ENCODE measurements around the gene NEXN. TPM values are rescaled to one million over a fixed set of nuclear protein-coding genes. Genes with fewer than 3 reads are reported as not detected.

Gene NEXN
- total and polyA plus RNA-seq, 2 donors (not counting 1 experiment from before 2014, with no cell fraction given): 0.07 to 0.81 TPM

DNA sequence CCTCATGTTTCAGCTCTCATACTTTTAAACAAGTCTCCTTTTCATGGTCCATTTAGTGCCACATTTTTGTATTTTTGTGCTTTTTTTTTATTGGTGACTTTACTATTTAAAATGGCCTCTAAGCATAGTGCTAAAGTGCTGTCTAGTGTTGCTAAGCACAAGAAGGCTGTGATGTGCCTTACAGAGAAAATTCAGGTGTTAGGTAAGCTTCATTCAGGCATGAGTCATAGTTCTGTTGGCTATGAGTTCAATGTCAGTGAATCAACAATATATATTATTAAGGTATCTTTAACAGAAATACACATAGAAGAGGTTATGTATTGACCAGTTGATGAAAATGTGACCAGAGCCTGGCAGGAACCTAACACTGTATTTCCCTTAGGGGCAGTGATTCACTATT lies 103.2 kb downstream of the NEXN start:
- Histone ChIP-seq H3K9me3 (ENCODE audit: control extremely low read depth in 1 of 3, control insufficient read depth in 2 of 3, insufficient read depth in 1 of 3, low read length in 2 of 3) (no peaks in the 10 kb centered on the region), H3K36me3 (replicated peaks in 1 of 2; ENCODE audit: control extremely low read depth in 1 of 2, control insufficient read depth in 1 of 2, extremely low read depth in 1 of 2, insufficient read depth in 2 of 2, low read length in 1 of 2) (no peaks in the 10 kb centered on the region), H3K79me2 (ENCODE audit: control insufficient read depth, insufficient read depth, low read length) (peaks cover 52% of the 10 kb centered on the region), H2AFZ (ENCODE audit: insufficient read depth, low read depth, low read length, poor library complexity, severe bottlenecking) (no peak overlapping the region), H4K20me1 (ENCODE audit: control insufficient read depth, insufficient read depth, low read length, poor library complexity, severe bottlenecking) (no peaks in the 10 kb centered on the region), H3K4me3 (ENCODE audit: control extremely low read depth in 1 of 5, extremely low read depth in 1 of 5, insufficient read depth in 1 of 5, low read depth in 2 of 5, low read length in 4 of 5) (no peak overlapping the region), H3K4me2 (replicated peaks; ENCODE audit: low read depth, low read length, poor library complexity, severe bottlenecking) (no peak overlapping the region), H3K9ac (ENCODE audit: low read length) (no peak overlapping the region), H3K27me3 (replicated peaks in 1 of 4; ENCODE audit: control extremely low read depth in 1 of 4, control insufficient read depth in 3 of 4, insufficient read depth in 4 of 4, low read length in 3 of 4) (no peaks in the 10 kb centered on the region), H3K4me1 (ENCODE audit: control insufficient read depth in 2 of 2, insufficient read depth in 2 of 2, low read length in 2 of 2) (no peaks in the 10 kb centered on the region), H3K27ac (ENCODE audit: low read length in 2 of 2) (no peak overlapping the region)
- Mint-ChIP-seq H3K27ac (no peak overlapping the region), H3K9me3 (ENCODE audit: insufficient read depth) (no peaks in the 10 kb centered on the region), H3K27me3 (no peaks in the 10 kb centered on the region), H3K4me1 (peaks cover 13% of the 10 kb centered on the region), H3K4me3 (no peak overlapping the region)
- TF ChIP-seq EZH2 (IDR thresholded peaks at IDR 0.05; ENCODE audit: borderline replicate concordance, insufficient read depth, low read depth, low read length, poor library complexity, severe bottlenecking): no peak
- TF ChIP-seq, protein P1, sequence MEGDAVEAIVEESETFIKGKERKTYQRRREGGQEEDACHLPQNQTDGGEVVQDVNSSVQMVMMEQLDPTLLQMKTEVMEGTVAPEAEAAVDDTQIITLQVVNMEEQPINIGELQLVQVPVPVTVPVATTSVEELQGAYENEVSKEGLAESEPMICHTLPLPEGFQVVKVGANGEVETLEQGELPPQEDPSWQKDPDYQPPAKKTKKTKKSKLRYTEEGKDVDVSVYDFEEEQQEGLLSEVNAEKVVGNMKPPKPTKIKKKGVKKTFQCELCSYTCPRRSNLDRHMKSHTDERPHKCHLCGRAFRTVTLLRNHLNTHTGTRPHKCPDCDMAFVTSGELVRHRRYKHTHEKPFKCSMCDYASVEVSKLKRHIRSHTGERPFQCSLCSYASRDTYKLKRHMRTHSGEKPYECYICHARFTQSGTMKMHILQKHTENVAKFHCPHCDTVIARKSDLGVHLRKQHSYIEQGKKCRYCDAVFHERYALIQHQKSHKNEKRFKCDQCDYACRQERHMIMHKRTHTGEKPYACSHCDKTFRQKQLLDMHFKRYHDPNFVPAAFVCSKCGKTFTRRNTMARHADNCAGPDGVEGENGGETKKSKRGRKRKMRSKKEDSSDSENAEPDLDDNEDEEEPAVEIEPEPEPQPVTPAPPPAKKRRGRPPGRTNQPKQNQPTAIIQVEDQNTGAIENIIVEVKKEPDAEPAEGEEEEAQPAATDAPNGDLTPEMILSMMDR (IDR thresholded peaks at IDR 0.05): no peak
- no peak for DNase-seq
- POLR2A ChIA-PET: no interaction called here
- intact Hi-C loops (cut with micrococcal nuclease): no loop called here
- CTCF ChIA-PET: no interaction called here
- ATAC-seq (ENCODE audit: low read depth): no peak

Other genes starting within 250 kb of the NEXN start
- gene ZZZ3, start 206.0 kb upstream of the NEXN start, total RNA-seq: 65.7 and 68.3 TPM in 2 replicates
- gene ZZZ3, start 206.0 kb upstream of the NEXN start, polyA plus RNA-seq: 14.4 and 17.5 TPM in 2 replicates
- 83.4 and 95.6 TPM in 2 replicates for gene USP33, start 128.8 kb upstream of the NEXN start, total RNA-seq
- gene USP33, start 128.8 kb upstream of the NEXN start, polyA plus RNA-seq: 24.8 and 39.6 TPM in 2 replicates
- 18.0 and 20.9 TPM in 2 replicates for gene MIGA1, start 109.0 kb upstream of the NEXN start, total RNA-seq
- gene MIGA1, start 109.0 kb upstream of the NEXN start, polyA plus RNA-seq: 5.0 and 6.1 TPM in 2 replicates
- gene FUBP1, start 90.4 kb downstream of the NEXN start, total RNA-seq: 249 and 254 TPM in 2 replicates
- gene FUBP1, start 90.4 kb downstream of the NEXN start, polyA plus RNA-seq: 95.8 and 150 TPM in 2 replicates
- gene DNAJB4, start 116.3 kb downstream of the NEXN start, total RNA-seq: 16.2 and 17.0 TPM in 2 replicates
- 3.6 and 6.1 TPM in 2 replicates for gene DNAJB4, start 116.3 kb downstream of the NEXN start, polyA plus RNA-seq
- not detected in 2 replicates for gene GIPC2, start 157.3 kb downstream of the NEXN start, total RNA-seq
- gene GIPC2, start 157.3 kb downstream of the NEXN start, polyA plus RNA-seq: not detected in 2 replicates

Measured in B cell (primary cell).